HepG2 (cell line): ENCODE measurements around the gene ARHGEF12. TPM values are rescaled to one million over a fixed set of nuclear protein-coding genes. Genes with fewer than 3 reads are reported as not detected.

Source experiments
- AGO2 ChIP-seq: fragments of 200-400 bp; formaldehyde crosslinking; optimal IDR thresholded peaks from 2 replicates; pipeline ENCODE3; 2017; ENCODE audit warnings: mild to moderate bottlenecking, low read depth, low read length, moderate library complexity
- DNMT3B ChIP-seq: conservative IDR thresholded peaks from 2 replicates; pipeline ENCODE4 v1.6.1; 2016; ENCODE audit warnings: missing biosample characterization, control low read depth
- HDAC6 ChIP-seq: fragments of 200-600 bp; sonication (generic); IDR thresholded peaks from 2 replicates; pipeline ENCODE4 v1.7.0; 2017; ENCODE audit warnings: mild to moderate bottlenecking, antibody characterized with exemption, low read length, low read depth
- JUN ChIP-seq: sonication (generic); formaldehyde crosslinking; IDR thresholded peaks from 2 replicates; pipeline ENCODE4 v1.4.0; 2020; ENCODE audit warnings: mild to moderate bottlenecking, missing genetic modification reagents
- MAFF ChIP-seq: IDR thresholded peaks from 2 replicates; pipeline ENCODE4 v1.6.1; 2011; ENCODE audit warnings: low read depth, low read length, improper control_type of control experiment
- MAFG ChIP-seq: sonication (generic); formaldehyde crosslinking; IDR thresholded peaks from 2 replicates; pipeline ENCODE4 v1.5.1; 2020; ENCODE audit warnings: mild to moderate bottlenecking, missing genetic modification reagents
- NFRKB ChIP-seq: fragments of 450-650 bp; IDR thresholded peaks from 2 replicates; pipeline ENCODE4 v1.6.1; 2017
- NFYB ChIP-seq: sonication (generic); formaldehyde crosslinking; IDR thresholded peaks from 2 replicates; pipeline ENCODE4 v1.4.0; 2020; ENCODE audit warnings: missing genetic modification reagents
- PAWR ChIP-seq: sonication (generic); formaldehyde crosslinking; IDR thresholded peaks from 2 replicates; pipeline ENCODE4 v1.4.0; 2020; ENCODE audit warnings: missing genetic modification reagents, mild to moderate bottlenecking, borderline replicate concordance
- SCMH1 ChIP-seq: sonication (generic); formaldehyde crosslinking; IDR thresholded peaks from 2 replicates; pipeline ENCODE4 v1.9.0; 2021; ENCODE audit warnings: missing genetic modification reagents, mild to moderate bottlenecking, borderline replicate concordance
- SUZ12 ChIP-seq: fragments of 150-350 bp; IDR thresholded peaks from 2 replicates; pipeline ENCODE4 v1.6.1; 2014; ENCODE audit warnings: low read depth, low read length
- TBL1XR1 ChIP-seq: fragments of 150-350 bp; IDR thresholded peaks from 2 replicates; pipeline ENCODE4 v1.6.1; 2014; ENCODE audit warnings: borderline replicate concordance, low read length; ENCODE audit not compliant: partially characterized antibody
- ZNF292 ChIP-seq: sonication (generic); formaldehyde crosslinking; IDR thresholded peaks from 2 replicates; pipeline ENCODE4 v1.8.1; 2022; ENCODE audit warnings: mild to moderate bottlenecking, low read depth, missing genetic modification reagents, borderline replicate concordance
- ZNF333 ChIP-seq: sonication (generic); formaldehyde crosslinking; IDR thresholded peaks from 2 replicates; pipeline ENCODE4 v1.4.0; 2020; ENCODE audit warnings: mild to moderate bottlenecking, missing genetic modification reagents, borderline replicate concordance
- ZNF556 ChIP-seq: sonication (generic); formaldehyde crosslinking; IDR thresholded peaks from 2 replicates; pipeline ENCODE4 v1.4.0; 2020; ENCODE audit warnings: mild to moderate bottlenecking, missing genetic modification reagents, borderline replicate concordance
- ZNF713 ChIP-seq: sonication (generic); formaldehyde crosslinking; IDR thresholded peaks from 2 replicates; pipeline ENCODE4 v1.4.0; 2020; ENCODE audit warnings: mild to moderate bottlenecking, missing genetic modification reagents
- polyA plus RNA-seq, 8 experiments: library from polyadenylated mRNA; depleted of rRNA in 3 of 8; stranded (reverse) in 7 of 8; unstranded in 1 of 8; fragments of >200 nt; fragmentation: Illumina TruSeq in 4 of 8; extraction: Trizol in 4 of 8; gene quantifications; 2 replicates each; pipeline versions ENCODE4 v1.2.1 to v1.2.3, GENCODE V29; 2011 to 2016; ENCODE audit warnings: low read depth in 4 of 8, missing spikeins in 1 of 8, mixed read lengths in 1 of 8; ENCODE audit not compliant: insufficient read depth in 1 of 8
- total RNA-seq, 5 experiments: library from RNA; depleted of rRNA; stranded (reverse); fragments of >200 nt; fragmentation: Illumina TruSeq; extraction: Trizol; gene quantifications; 2 replicates each; pipeline ENCODE4 v1.2.3, GENCODE V29; 2016; ENCODE audit warnings: low read depth in 1 of 5
- TF ChIP-seq, protein P1 (sequence below): fragments of 450-650 bp; IDR thresholded peaks from 2 replicates; pipeline ENCODE4 v1.6.1; 2017; ENCODE audit warnings: mild to moderate bottlenecking
- TF ChIP-seq, protein P2 (sequence below): IDR thresholded peaks from 2 replicates; pipeline ENCODE4 v1.6.1; 2016
- TF ChIP-seq, protein P3 (sequence below): sonication (generic); formaldehyde crosslinking; IDR thresholded peaks from 2 replicates; pipeline ENCODE4 v1.4.0; 2020; ENCODE audit warnings: mild to moderate bottlenecking, missing genetic modification reagents

Gene ARHGEF12
- total and polyA plus RNA-seq, 2 of the 13 experiments (the other 11 are each of a cell fraction or from before 2014, with no cell fraction given) = 17.9 to 54.4 TPM

- TF ChIP-seq, protein P1, sequence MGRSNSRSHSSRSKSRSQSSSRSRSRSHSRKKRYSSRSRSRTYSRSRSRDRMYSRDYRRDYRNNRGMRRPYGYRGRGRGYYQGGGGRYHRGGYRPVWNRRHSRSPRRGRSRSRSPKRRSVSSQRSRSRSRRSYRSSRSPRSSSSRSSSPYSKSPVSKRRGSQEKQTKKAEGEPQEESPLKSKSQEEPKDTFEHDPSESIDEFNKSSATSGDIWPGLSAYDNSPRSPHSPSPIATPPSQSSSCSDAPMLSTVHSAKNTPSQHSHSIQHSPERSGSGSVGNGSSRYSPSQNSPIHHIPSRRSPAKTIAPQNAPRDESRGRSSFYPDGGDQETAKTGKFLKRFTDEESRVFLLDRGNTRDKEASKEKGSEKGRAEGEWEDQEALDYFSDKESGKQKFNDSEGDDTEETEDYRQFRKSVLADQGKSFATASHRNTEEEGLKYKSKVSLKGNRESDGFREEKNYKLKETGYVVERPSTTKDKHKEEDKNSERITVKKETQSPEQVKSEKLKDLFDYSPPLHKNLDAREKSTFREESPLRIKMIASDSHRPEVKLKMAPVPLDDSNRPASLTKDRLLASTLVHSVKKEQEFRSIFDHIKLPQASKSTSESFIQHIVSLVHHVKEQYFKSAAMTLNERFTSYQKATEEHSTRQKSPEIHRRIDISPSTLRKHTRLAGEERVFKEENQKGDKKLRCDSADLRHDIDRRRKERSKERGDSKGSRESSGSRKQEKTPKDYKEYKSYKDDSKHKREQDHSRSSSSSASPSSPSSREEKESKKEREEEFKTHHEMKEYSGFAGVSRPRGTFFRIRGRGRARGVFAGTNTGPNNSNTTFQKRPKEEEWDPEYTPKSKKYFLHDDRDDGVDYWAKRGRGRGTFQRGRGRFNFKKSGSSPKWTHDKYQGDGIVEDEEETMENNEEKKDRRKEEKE = no peak
- TF ChIP-seq ZNF292 (CRISPR knock-in tag) (peak; percentile 71), AGO2 (peak; percentile 11), MAFF (no peak), NFRKB (no peak), SCMH1 (CRISPR knock-in tag) (no peak), ZNF556 (peak; percentile 91; the same call in 1 of the 2 replicates), HDAC6 (no peak), NFYB (CRISPR knock-in tag) (no peak), SUZ12 (no peak), JUN (CRISPR knock-in tag) (no peak), MAFG (CRISPR knock-in tag) (no peak), TBL1XR1 (peak; percentile 18), DNMT3B (CRISPR knock-in tag) (no peak), ZNF333 (no peak), PAWR (CRISPR knock-in tag) (no peak), ZNF713 (CRISPR knock-in tag) (no peak)
- TF ChIP-seq, protein P2, sequence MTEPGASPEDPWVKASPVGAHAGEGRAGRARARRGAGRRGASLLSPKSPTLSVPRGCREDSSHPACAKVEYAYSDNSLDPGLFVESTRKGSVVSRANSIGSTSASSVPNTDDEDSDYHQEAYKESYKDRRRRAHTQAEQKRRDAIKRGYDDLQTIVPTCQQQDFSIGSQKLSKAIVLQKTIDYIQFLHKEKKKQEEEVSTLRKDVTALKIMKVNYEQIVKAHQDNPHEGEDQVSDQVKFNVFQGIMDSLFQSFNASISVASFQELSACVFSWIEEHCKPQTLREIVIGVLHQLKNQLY (CRISPR knock-in tag) = 0 out of 2 replicates have a peak, but pooled peaks have one; percentile 20
- TF ChIP-seq, protein P3, sequence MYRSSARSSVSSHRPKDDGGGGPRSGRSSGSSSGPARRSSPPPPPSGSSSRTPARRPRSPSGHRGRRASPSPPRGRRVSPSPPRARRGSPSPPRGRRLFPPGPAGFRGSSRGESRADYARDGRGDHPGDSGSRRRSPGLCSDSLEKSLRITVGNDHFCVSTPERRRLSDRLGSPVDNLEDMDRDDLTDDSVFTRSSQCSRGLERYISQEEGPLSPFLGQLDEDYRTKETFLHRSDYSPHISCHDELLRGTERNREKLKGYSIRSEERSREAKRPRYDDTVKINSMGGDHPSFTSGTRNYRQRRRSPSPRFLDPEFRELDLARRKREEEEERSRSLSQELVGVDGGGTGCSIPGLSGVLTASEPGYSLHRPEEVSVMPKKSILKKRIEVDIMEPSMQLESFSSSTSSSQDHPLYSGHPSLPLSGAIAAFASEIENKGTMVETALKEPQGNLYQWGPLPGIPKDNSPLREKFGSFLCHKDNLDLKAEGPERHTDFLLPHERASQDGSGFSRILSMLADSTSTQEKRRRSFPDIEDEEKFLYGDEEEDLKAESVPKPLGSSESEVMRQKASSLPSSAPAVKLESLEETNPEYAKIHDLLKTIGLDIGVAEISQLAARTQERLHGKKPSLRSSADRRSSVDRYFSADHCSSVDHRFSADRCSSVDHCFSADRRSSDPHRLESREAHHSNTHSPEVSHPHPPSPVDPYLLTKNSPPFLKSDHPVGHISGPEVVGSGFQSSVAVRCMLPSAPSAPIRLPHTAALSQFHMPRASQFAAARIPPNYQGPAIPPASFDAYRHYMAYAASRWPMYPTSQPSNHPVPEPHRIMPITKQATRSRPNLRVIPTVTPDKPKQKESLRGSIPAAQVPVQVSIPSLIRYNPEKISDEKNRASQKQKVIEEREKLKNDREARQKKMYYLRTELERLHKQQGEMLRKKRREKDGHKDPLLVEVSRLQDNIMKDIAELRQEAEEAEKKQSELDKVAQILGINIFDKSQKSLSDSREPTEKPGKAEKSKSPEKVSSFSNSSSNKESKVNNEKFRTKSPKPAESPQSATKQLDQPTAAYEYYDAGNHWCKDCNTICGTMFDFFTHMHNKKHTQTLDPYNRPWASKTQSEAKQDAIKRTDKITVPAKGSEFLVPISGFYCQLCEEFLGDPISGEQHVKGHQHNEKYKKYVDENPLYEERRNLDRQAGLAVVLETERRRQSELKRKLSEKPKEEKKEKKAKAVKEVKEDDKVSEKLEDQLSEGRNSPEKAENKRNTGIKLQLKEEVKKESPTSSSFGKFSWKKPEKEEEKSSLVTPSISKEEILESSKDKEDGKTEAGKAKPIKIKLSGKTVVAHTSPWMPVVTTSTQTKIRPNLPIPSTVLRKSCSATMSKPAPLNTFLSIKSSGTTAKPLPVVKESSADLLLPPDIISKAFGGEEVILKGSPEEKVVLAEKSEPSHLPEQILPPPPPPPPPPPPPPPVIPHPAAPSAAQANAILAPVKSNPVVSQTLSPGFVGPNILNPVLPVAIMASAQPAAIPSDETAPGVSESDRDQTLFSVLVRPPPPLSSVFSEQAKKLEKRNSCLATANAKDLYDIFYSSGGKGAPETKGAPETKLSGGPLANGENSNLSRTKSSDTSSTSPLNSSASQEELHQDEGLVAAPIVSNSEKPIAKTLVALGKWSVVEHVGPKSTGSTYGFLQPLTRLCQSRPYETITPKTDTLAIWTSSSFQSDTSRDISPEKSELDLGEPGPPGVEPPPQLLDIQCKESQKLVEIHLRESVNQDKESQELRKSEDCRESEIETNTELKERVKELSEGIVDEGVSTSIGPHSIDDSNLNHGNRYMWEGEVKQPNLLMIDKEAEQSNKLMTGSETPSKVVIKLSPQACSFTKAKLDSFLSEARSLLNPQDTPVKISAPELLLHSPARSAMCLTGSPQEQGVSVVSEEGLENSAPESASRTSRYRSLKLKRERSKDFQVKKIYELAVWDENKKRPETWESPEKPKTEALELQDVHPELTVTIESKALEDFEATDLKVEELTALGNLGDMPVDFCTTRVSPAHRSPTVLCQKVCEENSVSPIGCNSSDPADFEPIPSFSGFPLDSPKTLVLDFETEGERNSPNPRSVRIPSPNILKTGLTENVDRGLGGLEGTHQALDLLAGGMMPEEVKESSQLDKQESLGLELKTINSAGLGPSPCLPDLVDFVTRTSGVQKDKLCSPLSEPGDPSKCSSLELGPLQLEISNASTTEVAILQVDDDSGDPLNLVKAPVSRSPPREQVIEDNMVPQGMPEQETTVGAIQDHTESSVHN (CRISPR knock-in tag) = no peak
Measured at GRCh38 chr11:120335908-120336640, at the start of gene ARHGEF12 (continued).
